Measurements from ENCODE around the gene FAIM.

FAIM gene

GRCh38 chr3:138640537-138640936 lies 32.0 kb downstream of the FAIM start:
- no peak for DNase-seq
- Histone ChIP-seq H3K27ac (no peak overlapping the region), H3K9me3 (peaks cover 0 to 43% (median 29%) of the 10 kb centered on the region in 3 donors), H3K27me3 (no peaks in the 10 kb centered on the region), H3K36me3 (peaks cover 0 to 4% (median 0%) of the 10 kb centered on the region in 3 donors), H3K4me1 (no peaks in the 10 kb centered on the region), H3K4me3 (no peak overlapping the region)
- intact Hi-C loops (cut with DNase I; ENCODE audit: low total_unique reads), result no loop called here
- no peak for TF ChIP-seq CTCF (IDR thresholded peaks at IDR 0.05)

- no peak for DNase-seq
- intact Hi-C loops (cut with DNase I; ENCODE audit: low total_unique reads), result no loop called here
- no peak overlapping the region for H3K27ac ChIP-seq
- H3K9me3 ChIP-seq, result peaks cover 0 to 57% (median 38%) of the 10 kb centered on the region in 3 donors
- no peak for TF ChIP-seq CTCF (IDR thresholded peaks at IDR 0.05)
- peaks cover 0 to 4% (median 0%) of the 10 kb centered on the region in 3 donors for H3K36me3 ChIP-seq
- H3K27me3 ChIP-seq, result no peaks in the 10 kb centered on the region
- no peak overlapping the region for H3K4me3 ChIP-seq
- H3K4me1 ChIP-seq, result no peaks in the 10 kb centered on the region
These were observed 33.8 kb downstream of the FAIM start for GRCh38 chr3:138642226-138642926.

DNA sequence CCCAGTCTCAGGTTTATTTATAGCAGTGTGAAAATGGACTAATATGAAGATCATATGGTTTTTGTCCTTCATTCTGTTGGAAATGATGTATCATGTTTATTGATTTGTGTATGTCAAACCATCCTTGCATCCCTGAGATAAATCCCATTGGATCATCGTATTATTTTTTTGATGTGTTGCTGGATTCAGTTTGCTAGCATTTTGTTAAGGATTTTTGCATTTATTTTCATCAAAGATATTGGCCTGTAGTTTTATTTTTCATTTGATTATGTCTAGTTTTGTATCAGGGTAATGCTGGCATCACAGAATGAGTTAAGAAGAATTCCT lies 34.3 kb downstream of the FAIM start:
- no peak overlapping the region for H3K27ac ChIP-seq
- peaks cover 0 to 57% (median 38%) of the 10 kb centered on the region in 3 donors for H3K9me3 ChIP-seq
- H3K36me3 ChIP-seq, result peaks cover 0 to 4% (median 0%) of the 10 kb centered on the region in 3 donors
- intact Hi-C loops (cut with DNase I; ENCODE audit: low total_unique reads), result no loop called here
- TF ChIP-seq CTCF (IDR thresholded peaks at IDR 0.05), result no peak
- no peak for DNase-seq
- no peaks in the 10 kb centered on the region for H3K27me3 ChIP-seq
- no peaks in the 10 kb centered on the region for H3K4me1 ChIP-seq
- H3K4me3 ChIP-seq, result no peak overlapping the region

- H3K36me3 ChIP-seq, result peaks cover 22 to 27% (median 23%) of the 10 kb centered on the region in 3 donors
- H3K4me1 ChIP-seq, result no peaks in the 10 kb centered on the region
- DNase-seq, result no peak
- no peak overlapping the region for H3K27ac ChIP-seq
- H3K4me3 ChIP-seq, result no peak overlapping the region
- peaks cover 0 to 57% (median 38%) of the 10 kb centered on the region in 3 donors for H3K9me3 ChIP-seq
- no peaks in the 10 kb centered on the region for H3K27me3 ChIP-seq
- no peak for TF ChIP-seq CTCF (IDR thresholded peaks at IDR 0.05)
- intact Hi-C loops (cut with DNase I; ENCODE audit: low total_unique reads), result no loop called here
These were observed 37.4 kb downstream of the FAIM start for GRCh38 chr3:138646008-138646407.

DNA sequence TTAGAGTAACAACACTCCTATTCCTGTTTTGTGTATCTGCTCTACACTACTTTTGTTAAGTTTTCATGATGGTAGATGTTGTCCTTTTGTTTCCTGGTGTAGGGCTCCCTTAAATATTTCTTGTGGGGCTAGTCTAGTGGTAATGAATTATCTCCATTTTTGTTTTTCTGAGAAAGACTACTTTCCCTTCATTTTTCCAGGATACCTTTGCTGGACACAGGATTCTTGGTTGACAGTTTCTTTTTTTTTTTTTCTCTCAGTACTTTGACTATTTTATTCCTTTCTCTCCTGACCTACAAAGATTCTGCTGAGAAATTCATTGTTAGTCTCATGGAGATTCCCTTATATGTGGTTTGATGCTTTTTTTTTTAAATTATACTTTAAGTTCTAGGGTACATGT lies 37.9 kb downstream of the FAIM start:
- TF ChIP-seq CTCF (IDR thresholded peaks at IDR 0.05), result no peak
- Histone ChIP-seq H3K4me3 (no peak overlapping the region), H3K27ac (no peak overlapping the region), H3K27me3 (no peaks in the 10 kb centered on the region), H3K9me3 (peaks cover 0 to 52% (median 38%) of the 10 kb centered on the region in 3 donors), H3K36me3 (peaks cover 26 to 31% (median 28%) of the 10 kb centered on the region in 3 donors), H3K4me1 (no peaks in the 10 kb centered on the region)
- intact Hi-C loops (cut with DNase I; ENCODE audit: low total_unique reads), result no loop called here
- no peak for DNase-seq

Measured in tibial artery (tissue), 4 donors.